ENCODE measurements around the gene TTN. TPM values are rescaled to one million over a fixed set of nuclear protein-coding genes. Genes with fewer than 3 reads are reported as not detected.

Gene TTN
- total and polyA plus RNA-seq, 2 of the 4 experiments (the other 2 are of a cell fraction): 0.02 to 0.18 TPM

- Histone ChIP-seq H4K91ac (ENCODE audit: insufficient read depth, low read depth, low read length) (no peak overlapping the region), H3K27me3 (ENCODE audit: control insufficient read depth, insufficient read depth, low read length) (no peaks in the 10 kb centered on the region; the same call in 1 of the 2 replicates), H2BK120ac (ENCODE audit: low read depth, low read length) (no peak overlapping the region), H3K27ac (ENCODE audit: insufficient read depth, low read length) (no peak overlapping the region), H2BK15ac (ENCODE audit: low read depth, low read length) (no peak overlapping the region), H3K4me3 (ENCODE audit: insufficient read depth, low read depth, low read length) (no peak overlapping the region), H2BK5ac (ENCODE audit: low read depth, low read length, poor library complexity, severe bottlenecking) (no peak overlapping the region), H3K23ac (ENCODE audit: low read depth, low read length) (no peak overlapping the region), H2AK9ac (replicated peaks; ENCODE audit: low read depth, low read length, poor library complexity) (no peak overlapping the region), H3K9me3 (ENCODE audit: control insufficient read depth, insufficient read depth, low read length) (no peaks in the 10 kb centered on the region), H3K4me1 (ENCODE audit: control insufficient read depth, insufficient read depth, low read length) (no peaks in the 10 kb centered on the region), H2AK5ac (ENCODE audit: low read depth, low read length) (no peak overlapping the region), H4K5ac (ENCODE audit: low read depth, low read length) (no peak overlapping the region), H2BK20ac (ENCODE audit: low read depth, low read length) (no peak overlapping the region), H3K79me1 (ENCODE audit: low read depth in 1 of 2, low read length in 2 of 2) (no peaks in the 10 kb centered on the region), H3K4ac (ENCODE audit: low read depth, low read length) (no peak overlapping the region), H3K36me3 (ENCODE audit: control insufficient read depth, insufficient read depth, low read length) (no peaks in the 10 kb centered on the region), H3K9ac (ENCODE audit: low read depth, low read length) (no peak overlapping the region), H2AFZ (replicated peaks; ENCODE audit: low read length, poor library complexity) (no peak overlapping the region), H3K56ac (ENCODE audit: extremely low read depth, insufficient read depth, low read length) (no peak overlapping the region), H4K8ac (ENCODE audit: low read depth in 2 of 2, low read length in 2 of 2) (no peak overlapping the region), H3K9me1 (ENCODE audit: insufficient read depth, low read length) (no peaks in the 10 kb centered on the region), H3K18ac (ENCODE audit: low read depth, low read length) (no peak overlapping the region), H3K14ac (replicated peaks; ENCODE audit: low read depth, low read length) (no peak overlapping the region), H3K4me2 (ENCODE audit: low read depth, low read length) (no peak overlapping the region), H4K20me1 (ENCODE audit: insufficient read depth, low read length) (no peaks in the 10 kb centered on the region)
- no peak for DNase-seq
- no peak for ATAC-seq (ENCODE audit: low read depth)
- no CpG with 5 or more reads among the region's 3 CpGs for WGBS, 2 experiments (ENCODE audit: extremely low coverage in 2 of 2, insufficient read length in 1 of 2)
- dilution Hi-C loops (cut with HindIII; ENCODE audit: low sequenced_read_pairs, unreplicated experiment): no loop called here
- POLR2A ChIA-PET (ENCODE audit: unreplicated experiment): no interaction called here
- intact Hi-C loops (cut with micrococcal nuclease): no loop called here
- no peak for TF ChIP-seq SMC3 (IDR thresholded peaks at IDR 0.05; ENCODE audit: low read depth, low read length)
- no peak for TF ChIP-seq MAFK (IDR thresholded peaks at IDR 0.05; ENCODE audit: low read depth, low read length)
- no peak for TF ChIP-seq CHD1 (IDR thresholded peaks at IDR 0.05; ENCODE audit: low read depth, low read length)
- TF ChIP-seq, protein P1, sequence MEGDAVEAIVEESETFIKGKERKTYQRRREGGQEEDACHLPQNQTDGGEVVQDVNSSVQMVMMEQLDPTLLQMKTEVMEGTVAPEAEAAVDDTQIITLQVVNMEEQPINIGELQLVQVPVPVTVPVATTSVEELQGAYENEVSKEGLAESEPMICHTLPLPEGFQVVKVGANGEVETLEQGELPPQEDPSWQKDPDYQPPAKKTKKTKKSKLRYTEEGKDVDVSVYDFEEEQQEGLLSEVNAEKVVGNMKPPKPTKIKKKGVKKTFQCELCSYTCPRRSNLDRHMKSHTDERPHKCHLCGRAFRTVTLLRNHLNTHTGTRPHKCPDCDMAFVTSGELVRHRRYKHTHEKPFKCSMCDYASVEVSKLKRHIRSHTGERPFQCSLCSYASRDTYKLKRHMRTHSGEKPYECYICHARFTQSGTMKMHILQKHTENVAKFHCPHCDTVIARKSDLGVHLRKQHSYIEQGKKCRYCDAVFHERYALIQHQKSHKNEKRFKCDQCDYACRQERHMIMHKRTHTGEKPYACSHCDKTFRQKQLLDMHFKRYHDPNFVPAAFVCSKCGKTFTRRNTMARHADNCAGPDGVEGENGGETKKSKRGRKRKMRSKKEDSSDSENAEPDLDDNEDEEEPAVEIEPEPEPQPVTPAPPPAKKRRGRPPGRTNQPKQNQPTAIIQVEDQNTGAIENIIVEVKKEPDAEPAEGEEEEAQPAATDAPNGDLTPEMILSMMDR (conservative IDR thresholded peaks at IDR 0.05; ENCODE audit: low read depth, low read length): no peak
- no peak for TF ChIP-seq MAZ (IDR thresholded peaks at IDR 0.05; ENCODE audit: borderline replicate concordance, low read depth, low read length)
- no peak for TF ChIP-seq BHLHE40 (IDR thresholded peaks at IDR 0.05; ENCODE audit: low read depth, low read length)
- TF ChIP-seq MXI1 (IDR thresholded peaks at IDR 0.05; ENCODE audit: borderline replicate concordance, low read depth, low read length): no peak
- no peak for TF ChIP-seq POLR2A (IDR thresholded peaks at IDR 0.05; ENCODE audit: low read depth, low read length)
- CTCF ChIA-PET: interaction anchor here (0.5 to 1.8 kb wide), 23 partner anchors 8 to 399 kb away, joined by 3 to 10 read pairs (median 3); no protein-coding TSS in a partner anchor
- in situ Hi-C loops (cut with MboI; ENCODE audit: low sequenced_read_pairs): no loop called here
- BruUV-seq (replicated peaks): no TSS peak
Observed at GRCh38 chr2:178700136-178700535, 107.1 kb downstream of the TTN start.

Measured in IMR-90 (cell line).